ENCODE measurements around the gene BST2.
"Not testable (repeated sequence)": the region's sequence is repeated elsewhere in the genome, so short reads cannot be mapped to it uniquely, and the experiment has no call there.

Gene BST2

DNA sequence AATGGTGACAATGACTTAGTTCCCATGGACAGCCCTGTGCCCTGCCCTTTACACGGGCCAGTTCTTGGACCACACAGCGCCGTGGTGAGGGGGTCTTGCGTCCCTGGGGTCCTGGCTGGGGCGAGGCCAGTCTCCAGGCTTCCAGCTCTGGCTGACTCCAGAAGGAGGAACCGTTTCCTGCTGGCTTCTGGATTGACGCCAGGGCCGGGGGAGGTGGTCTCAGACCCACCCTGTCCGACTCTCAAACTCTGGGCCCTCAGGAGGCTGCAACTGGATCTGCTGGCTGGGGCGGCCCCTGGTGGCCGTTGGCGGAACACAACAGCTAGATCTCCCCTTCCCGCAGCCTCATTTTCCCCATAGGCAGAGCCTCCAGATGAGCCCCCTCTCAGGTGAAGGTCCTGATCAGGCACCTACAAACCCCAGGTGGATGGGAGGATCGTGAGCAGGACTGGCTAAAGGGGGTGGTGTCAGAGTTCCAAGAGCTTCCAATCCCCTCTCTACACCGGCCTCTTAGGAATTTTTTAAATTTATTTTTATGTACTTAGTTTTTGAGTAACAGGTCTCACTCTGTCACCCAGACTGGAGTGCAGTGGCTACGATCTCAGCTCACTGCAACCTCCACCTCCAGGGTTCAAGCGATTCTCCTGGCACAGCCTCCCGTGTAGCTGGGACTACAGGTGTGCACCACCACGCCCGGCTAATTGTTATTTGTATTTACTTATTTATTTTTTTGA lies 19.4 kb downstream of the BST2 start:
- peak; percentile 66 for DNase-seq

DNA sequence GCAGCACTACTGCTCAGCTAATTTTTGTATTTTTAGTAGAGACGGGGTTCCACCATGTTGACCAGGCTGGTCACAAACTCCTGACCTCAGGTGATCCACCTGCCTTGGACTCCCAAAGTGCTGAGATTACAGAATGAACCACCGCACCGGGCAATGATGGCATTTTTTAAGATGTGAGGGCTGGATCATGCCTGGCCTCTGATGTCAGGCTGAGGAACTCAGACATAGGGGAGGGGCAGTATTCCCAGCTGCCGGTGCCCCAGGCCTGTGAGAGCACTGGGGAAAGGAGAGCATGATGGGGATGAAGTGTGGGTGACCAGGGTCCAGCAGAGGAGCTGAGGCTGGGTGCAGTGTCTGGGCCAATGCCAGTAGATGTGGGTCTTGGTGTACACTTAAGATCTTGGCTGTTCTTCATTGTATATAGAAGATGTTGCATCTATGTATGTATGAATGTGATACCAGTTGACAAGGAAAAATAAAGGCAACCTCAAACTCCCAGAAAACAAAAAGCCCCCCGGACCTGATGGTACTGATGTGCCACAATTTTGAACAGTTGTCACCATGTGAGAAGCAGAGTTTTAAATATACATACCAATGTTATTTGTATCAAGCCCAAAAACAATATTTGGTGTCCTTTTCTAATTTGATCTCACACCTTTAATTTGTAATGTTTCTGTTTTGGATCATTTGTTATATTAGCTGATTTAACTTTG lies 24.8 kb downstream of the BST2 start:
- DNase-seq: no peak

DNA sequence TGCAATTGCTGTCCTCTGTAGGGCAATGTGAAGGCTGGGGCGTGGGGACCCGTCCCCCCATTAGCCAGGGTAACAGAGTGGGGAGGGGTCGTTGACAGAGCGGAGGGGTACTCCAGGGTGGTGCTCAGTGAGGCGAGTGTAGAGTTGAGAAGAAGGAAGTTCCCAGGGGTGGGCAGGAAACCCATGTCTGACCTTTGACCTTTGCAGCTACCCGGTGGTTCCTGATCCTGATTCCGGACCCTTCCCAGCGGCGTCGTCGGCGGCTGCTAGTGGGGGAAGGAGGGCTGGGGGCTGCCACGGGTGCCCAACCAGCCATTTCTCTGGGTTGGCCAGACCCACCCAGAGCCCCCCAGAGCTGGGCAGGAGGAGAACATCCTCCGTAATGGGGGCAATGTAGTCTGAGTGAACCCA lies 26.2 kb downstream of the BST2 start:
- no peak for DNase-seq

DNA sequence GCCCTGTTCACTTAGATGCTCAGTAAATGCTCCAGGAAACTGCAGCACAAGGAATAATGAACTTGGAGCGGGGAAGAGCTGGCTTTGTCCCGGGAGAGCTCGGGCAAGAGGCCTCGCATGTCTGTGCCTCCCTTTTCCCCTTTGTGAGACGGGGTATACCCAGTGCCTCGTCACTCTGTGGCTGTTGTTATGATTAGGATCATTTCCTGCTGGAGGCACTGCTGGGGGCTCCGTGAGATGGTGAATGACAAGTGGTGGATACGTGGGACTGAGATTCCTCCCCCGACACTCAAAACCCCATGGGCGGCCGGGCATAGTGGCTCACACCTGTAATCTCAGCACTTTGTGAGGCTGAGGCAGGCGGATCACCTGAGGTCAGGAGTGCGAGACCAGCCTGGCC lies 27.2 kb downstream of the BST2 start:
- no peak for DNase-seq

DNA sequence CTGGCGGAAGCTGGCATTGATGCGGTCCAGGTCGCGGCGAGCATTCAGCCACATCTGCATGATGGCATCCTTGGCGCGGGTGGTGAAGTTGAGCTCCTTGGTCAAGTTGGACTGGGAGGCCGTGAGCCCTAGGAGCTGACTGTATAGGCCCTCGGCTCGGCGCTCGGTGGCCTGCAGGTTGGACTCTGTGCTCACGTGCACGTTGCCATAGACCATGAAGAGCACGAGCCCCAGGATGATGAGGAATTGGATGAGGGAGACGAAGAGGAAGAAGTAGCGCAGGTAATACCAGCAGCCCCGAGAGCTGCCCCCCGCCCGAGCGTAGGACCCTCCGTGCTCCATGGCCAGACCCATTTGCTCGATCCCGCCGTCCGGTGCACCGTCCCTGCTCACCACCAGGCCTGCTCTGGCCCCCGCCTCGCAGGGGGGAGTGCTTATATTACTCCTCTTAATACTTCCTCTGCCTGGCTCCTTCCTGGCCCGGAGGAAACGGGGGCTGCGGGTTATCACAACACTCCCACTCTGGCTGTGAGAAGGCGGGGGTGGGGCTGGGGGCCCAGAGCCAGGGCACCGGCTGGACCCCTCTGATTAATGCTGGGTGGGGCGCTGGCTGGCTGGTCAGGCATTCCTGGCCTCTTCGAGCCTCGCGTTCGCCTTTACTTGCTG lies 28.4 kb downstream of the BST2 start, which contains the start of gene PLVAP:
TSS of gene PLVAP (minus strand) at position 408 of the 666 bp plus-strand sequence. CDS start at position 354, 54 bp downstream.
- no peak for DNase-seq

DNA sequence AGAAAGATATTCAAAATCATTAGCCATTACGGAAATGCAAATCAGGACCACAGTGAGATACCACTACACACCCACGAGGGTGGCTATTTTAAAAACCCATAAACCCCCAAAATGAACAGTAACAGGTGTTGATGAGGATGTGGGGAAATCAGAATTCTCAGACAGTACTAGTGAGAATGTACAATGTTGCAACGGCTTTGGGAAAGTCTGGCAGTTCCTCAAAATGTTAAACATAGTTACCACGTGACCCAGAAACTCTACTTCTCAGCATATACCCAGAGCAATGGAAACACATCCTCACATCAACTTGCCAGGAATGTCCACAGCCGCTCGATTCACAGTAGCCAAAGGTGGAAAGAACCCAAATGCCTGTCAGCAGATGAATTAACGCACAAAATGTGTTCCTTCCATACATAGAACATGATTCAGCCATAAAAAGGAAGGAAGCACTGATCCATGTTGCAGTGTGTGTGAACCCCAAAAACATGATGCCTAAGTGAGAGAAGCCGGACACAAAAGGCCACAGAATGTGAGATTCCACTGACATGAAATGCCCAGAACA lies 35.3 kb downstream of the BST2 start:
- no peak for DNase-seq

DNA sequence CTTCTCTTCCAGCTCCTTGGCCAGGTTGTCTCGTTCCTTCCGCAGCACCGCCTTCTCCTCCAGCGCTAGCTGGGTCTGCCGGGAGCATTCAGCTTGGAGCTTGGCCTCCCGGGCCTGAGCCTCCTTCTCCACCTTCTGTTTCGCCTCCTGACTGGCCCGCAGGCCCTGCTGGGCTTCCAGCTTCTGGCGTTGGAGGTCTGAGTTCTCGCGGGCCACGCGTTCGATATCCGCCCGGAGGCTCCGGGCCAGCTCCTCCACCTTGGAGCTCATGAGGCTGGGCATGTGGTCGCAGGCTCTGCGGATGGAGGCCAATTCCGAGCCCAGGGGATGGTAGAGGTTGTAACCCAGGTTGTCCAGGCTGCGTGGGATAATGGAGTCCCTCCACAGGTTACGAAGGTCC lies 40.1 kb downstream of the BST2 start:
- no peak for DNase-seq

DNA sequence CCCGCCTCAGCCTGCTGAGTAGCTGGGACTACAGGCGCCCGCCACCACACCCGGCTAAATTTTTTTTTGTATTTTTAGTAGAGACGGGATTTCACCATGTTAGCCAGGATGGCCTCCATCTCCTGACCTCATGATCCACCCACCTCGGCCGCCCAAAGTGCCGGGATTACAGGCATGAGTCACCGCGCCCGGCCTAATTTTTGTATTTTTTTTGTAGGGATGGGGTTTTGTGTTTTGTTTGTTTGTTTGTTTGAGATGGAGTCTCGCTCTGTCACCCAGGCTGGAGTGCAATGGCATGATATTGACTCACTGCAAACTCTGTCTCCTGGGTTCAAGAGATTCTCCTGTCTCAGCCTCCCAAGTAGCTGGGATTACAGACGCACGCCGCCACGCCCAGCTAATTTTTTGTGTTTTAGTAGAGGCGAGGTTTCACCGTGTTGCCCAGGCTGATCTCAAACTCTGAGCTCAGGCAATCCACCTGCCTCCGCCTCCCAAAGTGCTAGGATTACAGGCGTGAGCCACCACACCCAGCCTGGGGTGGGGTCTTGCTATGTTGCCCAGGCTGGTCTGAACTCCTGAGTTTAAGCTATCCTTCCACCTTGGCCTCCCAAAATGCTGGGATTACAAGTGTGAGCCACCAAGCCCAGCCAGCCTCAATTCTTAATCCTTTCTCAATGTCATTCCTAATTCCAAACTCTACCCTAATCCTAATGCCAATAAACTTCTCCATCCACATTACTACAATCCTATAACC lies 41.4 kb downstream of the BST2 start:
- DNase-seq: not testable (repeated sequence)

DNA sequence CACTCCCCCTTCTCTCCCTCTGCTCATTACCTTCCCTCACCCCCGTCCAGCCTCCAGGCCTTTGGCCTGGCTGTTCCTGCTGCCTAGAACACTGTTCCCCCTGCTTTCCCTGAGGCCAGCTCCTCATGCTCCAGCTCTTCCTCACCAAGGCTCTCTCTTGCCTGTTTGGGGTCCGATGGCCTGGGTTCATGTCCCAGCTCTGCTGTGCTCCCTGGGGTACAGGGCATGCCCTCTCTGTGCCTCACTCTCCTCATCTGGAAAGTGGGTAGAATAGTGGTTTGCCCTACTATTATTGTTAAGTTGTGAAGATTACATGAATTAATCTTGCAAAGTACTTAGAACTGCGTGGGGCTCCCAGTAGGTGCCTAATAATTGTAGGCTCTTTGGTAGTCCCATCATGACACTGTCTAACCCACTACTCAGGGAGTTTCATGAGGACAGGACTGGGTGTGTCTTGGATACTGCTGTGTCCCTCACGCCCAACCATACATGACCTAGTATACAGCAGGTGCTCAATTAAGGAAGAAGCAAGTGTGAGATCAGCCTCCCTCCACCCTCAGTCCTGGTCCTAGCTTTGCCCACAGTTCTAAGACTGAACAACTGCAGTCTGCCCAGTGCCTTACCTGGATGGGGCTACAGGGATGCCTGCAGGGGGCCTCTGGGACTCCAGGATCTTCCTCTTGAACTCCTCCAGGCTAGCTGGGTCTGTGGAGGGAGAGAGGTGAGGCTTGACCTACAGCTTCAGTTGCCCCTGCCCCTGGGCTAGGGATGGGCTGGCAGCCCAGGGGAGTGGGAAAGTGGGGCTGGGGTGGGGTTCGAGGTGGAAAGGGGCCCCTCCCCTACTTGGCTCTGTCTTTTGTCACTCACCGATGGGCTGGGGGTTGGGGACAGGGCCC lies 45.3 kb downstream of the BST2 start:
- DNase-seq: no peak

DNA sequence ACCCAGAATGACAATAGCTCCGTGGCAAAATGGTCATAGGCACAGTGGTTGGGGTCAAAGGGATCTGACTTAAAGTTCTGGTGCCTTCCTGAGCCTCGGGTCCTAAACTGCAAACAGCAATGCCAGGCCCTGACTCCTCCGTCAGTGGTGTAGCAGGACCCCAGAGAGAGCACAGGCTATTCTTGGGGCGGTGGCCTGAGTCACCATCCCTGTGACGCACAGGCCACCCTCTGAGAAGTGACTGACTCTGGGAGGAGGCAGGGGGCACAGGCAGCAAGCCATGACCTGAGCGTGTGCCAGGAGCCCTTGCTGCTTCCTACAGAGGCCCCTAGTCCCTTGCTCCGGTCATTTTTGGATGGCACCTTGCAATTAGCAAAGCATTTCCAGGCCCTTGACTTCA lies 47.0 kb downstream of the BST2 start:
- no peak for DNase-seq

DNA sequence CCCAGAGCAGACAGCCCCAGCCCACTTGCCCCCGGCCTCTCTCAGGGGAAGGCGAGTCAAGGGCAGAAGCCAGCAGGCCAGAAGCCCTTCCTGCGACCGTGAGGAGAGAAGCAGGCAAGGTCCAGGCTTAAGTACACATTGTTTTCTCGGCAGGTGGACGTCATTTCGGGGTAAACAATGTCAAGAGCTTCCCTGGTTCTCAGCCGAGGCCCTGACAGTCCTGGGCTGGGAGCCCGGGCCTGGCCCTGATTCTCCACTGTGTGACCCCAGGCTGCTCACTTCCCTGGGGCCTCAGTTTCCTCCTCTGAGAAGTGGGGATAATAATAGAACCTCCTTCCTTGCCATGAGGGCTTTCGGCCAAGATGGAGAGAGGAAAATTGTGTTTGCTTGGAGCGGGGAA lies 47.7 kb downstream of the BST2 start:
- no peak for DNase-seq

DNA sequence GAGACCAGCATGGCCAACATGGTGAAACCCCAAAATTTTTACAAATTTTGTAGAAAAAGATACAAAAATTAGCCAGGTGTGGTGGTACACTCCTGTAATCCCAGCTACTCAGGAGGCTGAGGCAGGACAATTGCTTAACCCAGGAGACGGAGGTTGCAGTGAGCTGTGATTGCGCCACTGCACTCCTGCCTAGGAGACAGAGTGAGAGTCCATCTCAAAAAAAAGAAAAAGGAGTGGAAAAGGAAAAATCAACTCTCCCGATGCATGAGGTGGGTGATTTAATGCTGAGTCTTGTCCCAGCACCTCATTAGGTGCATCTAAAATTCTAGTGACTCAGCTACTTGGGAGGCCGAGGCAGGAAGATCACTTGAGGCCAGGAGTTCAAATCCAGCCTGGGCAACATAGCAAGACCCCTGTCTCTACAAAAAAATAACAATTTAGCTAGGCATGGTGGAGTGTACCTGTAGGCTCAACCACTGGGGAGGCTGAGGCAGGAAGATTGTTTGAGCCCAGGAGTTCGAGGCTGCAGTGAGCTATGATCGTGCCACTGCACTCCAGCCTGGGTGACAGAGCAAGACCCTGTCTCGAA lies 48.3 kb downstream of the BST2 start:
- no peak for DNase-seq

DNA sequence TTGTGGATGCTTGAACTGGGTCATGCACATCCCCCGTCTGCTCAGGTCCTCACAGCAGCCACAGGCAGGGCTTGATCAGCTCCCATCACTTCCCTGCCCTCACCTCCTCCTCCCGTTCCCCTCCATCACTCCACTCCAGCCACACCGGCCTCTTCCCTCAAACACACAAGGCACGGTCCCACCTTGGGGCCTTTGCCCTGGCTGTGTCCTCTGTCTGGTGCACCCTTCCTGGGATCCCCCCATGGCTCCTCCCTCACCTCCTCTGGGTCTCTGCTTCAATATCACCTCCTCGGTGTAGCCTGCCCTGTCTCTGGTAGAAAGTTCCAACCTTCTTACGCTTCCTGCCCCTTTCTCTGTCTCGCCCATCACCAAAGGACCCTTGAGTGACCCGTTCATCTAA lies 52.0 kb downstream of the BST2 start:
- no peak for DNase-seq
